AG04450 (cell line): ENCODE data around the gene VAC14. TPM values are rescaled to one million over a fixed set of nuclear protein-coding genes. Genes with fewer than 3 reads are reported as not detected.
A peak's percentile ranks its signal among the peaks of the same experiment; 100 is the strongest.

Experiments used
- CTCF ChIA-PET: fragments of 300-600, 350-600 bp; formaldehyde crosslinking; extraction: SDS; loops from one replicate; lab custom pipeline; 2022; ENCODE audit warnings: antibody characterized with exemption, inconsistent platforms; lab: Charles Lee
- POLR2A ChIA-PET: fragments of 350-600 bp; formaldehyde crosslinking; extraction: SDS; loops from one replicate; lab custom pipeline; 2021; ENCODE audit warnings: antibody characterized with exemption, inconsistent platforms; lab: Yijun Ruan, JAX
- DNase-seq: peaks from one replicate; pipeline ENCODE4 v3.0.0-alpha.2; 2011; ENCODE audit warnings: low read depth, low spot score
- H3K27ac ChIP-seq: one replicate; pipeline ENCODE4 v1.5.1; 2012; ENCODE audit warnings: low read depth, low read length, control low read depth
- H3K27me3 ChIP-seq: one replicate; pipeline ENCODE4 v1.6.0; 2012; ENCODE audit warnings: low read length; ENCODE audit not compliant: control insufficient read depth, insufficient read depth
- H3K4me3 ChIP-seq: 2 replicates; pipeline ENCODE4 v1.5.1; 2011; ENCODE audit warnings: mild to moderate bottlenecking, low read depth, low read length, control low read depth
- H3K9me3 ChIP-seq: 2 replicates; pipeline ENCODE4 v1.5.1; 2012; ENCODE audit warnings: low read length; ENCODE audit not compliant: control insufficient read depth, insufficient read depth
- CTCF ChIP-seq: IDR thresholded peaks from 2 replicates; pipeline ENCODE4 v1.5.1; 2011; ENCODE audit warnings: low read depth, low read length, control low read depth, inconsistent platforms
- polyA plus RNA-seq: library from polyadenylated mRNA; depleted of rRNA; stranded (reverse); fragments of >200 nt; gene quantifications from 2 replicates; pipeline ENCODE4 v1.2.3, GENCODE V29; 2011

The VAC14 gene
- polyA plus RNA-seq, 1 experiment: 30.2 TPM

DNA sequence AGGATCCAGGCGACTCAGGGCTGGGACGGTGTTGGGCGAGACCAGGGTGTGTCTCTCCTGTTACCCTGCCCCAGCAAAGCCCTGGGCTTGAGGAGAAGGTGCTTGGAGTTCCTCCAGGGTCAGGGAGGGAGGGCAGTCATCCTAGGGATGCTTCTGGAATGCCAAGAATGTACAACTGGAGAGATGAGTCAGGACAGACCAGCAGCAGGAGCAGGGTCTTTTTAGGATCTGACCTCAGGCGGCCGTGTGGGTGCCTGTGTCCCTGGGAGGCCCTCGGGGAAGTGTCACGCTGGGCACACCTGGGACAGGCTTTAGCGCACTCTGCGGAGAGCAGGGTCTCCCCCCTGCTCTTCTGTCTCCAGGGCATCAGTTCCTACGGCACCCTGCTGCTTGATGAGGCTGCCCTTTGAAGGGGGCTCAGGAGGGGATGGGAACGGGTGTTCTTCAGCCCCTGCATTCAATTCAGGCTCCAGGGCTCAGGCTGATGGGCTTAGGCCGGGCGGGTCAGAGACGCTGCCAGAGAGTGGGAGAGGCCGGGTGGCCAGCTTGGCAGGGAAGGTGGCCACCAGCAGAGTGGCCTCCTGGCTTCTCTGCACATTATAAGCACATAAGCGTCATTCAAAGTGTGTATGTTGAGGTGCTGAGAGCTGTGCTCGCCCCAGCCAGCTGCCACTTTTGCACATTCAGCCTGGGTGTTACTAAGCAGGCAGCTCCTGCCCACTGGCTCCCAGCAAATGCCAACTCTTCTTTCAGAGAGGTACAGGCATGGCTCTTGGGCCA lies 106.7 kb downstream of the VAC14 start:
- no peak overlapping the region for H3K4me3 ChIP-seq
- ChIA-PET POLR2A (interaction anchor here (1.0 to 1.3 kb wide), 2 partner anchors 9 to 44 kb away, joined by 3 to 5 read pairs; no protein-coding TSS in a partner anchor), CTCF (interaction anchor here (1.8 kb wide), 1 partner anchor 8 kb away, joined by 5 read pairs; no protein-coding TSS in a partner anchor)
- DNase-seq: peak; percentile 55
- H3K27me3 ChIP-seq: no peaks in the 10 kb centered on the region
- TF ChIP-seq CTCF: no peak
- H3K27ac ChIP-seq: peak overlapping the region; percentile 77
- H3K9me3 ChIP-seq: peaks cover 10% of the 10 kb centered on the region; the same call in 1 of the 2 replicates

DNA sequence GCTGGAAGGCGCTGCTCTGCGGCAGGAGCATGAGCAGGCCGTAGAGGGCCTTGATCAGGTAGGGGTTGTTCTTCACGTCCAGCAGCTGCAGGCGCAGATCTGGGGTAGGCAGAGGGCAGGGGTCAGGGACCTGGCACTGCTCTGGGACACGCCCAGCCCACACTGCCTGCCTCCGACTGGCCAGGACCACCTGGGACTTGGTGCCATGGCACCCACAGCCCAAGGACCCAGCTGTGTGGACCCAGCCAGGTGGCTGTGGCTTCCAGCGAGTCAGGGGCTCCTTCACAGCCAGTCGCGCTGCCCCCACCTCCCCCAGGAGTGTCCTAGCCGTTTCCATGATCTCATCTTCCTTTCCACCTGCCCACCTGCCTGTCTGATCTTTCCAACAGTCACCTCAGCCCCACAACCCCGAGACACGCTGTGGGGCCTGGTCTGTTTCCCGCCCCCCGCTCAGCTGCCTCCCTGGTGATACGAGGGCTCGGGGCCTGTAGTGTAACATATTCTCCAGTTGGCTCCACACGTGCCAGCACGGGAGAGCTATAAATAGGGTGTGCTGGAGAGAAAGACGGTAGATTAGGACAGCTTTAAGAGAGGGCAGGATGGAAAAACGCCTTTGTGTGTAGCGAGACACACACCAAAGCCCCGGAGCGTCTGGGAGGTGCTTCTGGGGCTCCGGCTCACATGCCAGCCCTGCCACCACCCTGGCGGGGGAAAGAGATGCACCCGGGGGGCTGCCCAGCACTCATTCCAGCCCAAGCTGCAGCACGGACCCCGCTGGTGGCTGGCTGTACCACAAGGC lies 107.9 kb downstream of the VAC14 start:
- Histone ChIP-seq H3K4me3 (no peak overlapping the region), H3K27ac (peak overlapping the region; percentile 97), H3K9me3 (no peaks in the 10 kb centered on the region; the same call in 1 of the 2 replicates), H3K27me3 (no peaks in the 10 kb centered on the region)
- ChIA-PET CTCF (interaction anchor here (1.5 to 1.8 kb wide), 2 partner anchors 10 to 45 kb away, joined by 5 to 8 read pairs; no protein-coding TSS in a partner anchor), POLR2A (interaction anchor here (1.0 to 2.1 kb wide), 5 partner anchors 11 to 68 kb away, joined by 3 to 16 read pairs (median 4); no protein-coding TSS in a partner anchor)
- DNase-seq: no peak
- TF ChIP-seq CTCF: no peak

DNA sequence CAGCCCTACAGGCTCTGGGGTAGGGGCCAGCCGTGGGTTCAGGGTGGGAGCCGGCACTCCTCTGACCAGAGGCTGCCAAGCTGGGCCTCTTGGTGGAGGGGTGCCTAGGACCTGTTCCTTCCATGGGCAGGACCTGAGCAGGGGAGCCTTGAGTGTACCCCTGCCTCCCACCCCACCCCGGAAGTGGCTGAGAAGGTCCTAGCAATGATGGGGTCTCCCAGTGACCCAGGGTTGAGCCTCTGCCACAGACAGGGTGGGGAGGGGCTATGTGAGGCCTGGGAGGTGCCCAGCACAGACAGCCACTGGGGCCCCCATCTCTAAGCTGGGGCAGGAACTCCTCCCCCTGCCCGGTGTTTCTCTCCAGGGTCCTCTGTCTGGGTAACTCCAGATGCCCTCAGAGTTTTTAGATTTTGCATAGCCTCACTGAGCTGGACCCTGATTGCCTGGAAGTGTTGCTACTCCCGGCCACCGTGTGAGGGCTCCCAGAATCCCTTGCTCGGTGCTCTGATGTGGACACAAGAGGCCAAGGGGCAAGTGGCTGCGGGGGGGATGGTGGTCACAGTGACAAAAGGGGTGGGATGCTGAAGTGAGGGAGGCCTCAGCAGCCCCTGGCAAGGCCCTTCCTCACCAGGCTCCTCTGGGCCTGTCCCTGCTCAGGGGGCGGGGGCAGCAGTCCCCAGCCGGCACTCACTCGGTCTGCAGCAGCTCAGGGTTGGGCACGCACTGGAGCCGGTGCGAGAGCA lies 108.7 kb downstream of the VAC14 start:
- CTCF ChIA-PET: interaction anchor here (1.5 to 1.8 kb wide), 2 partner anchors 10 to 46 kb away, joined by 5 to 8 read pairs; no protein-coding TSS in a partner anchor
- Histone ChIP-seq H3K27ac (peak overlapping the region; percentile 97), H3K9me3 (no peaks in the 10 kb centered on the region; the same call in 1 of the 2 replicates), H3K4me3 (no peak overlapping the region), H3K27me3 (no peaks in the 10 kb centered on the region)
- POLR2A ChIA-PET: interaction anchor here (1.1 to 2.1 kb wide), 4 partner anchors 11 to 69 kb away, joined by 3 to 16 read pairs (median 6); no protein-coding TSS in a partner anchor
- DNase-seq: no peak
- no peak for TF ChIP-seq CTCF

- H3K4me3 ChIP-seq: no peak overlapping the region
- no peak for TF ChIP-seq CTCF
- peak overlapping the region; percentile 97 for H3K27ac ChIP-seq
- no peaks in the 10 kb centered on the region for H3K27me3 ChIP-seq
- POLR2A ChIA-PET: interaction anchor here (1.1 to 2.1 kb wide), 3 partner anchors 12 to 69 kb away, joined by 4 to 16 read pairs (median 7); no protein-coding TSS in a partner anchor
- CTCF ChIA-PET: interaction anchor here (2.0 kb wide), 2 partner anchors 47 to 79 kb away, joined by 7 read pairs; no protein-coding TSS in a partner anchor
- H3K9me3 ChIP-seq: no peaks in the 10 kb centered on the region; the same call in 1 of the 2 replicates
- DNase-seq: peak; percentile 96
These were observed 109.5 kb downstream of the VAC14 start for GRCh38 chr16:70691223-70692129.
